GM12891 (cell line): Measurements from ENCODE around the gene THEM5.

Source experiments
- POLR2A ChIP-seq: IDR thresholded peaks from 2 replicates; pipeline ENCODE4 v1.6.1; 2011; ENCODE audit warnings: low read depth, low read length, control low read depth
- POLR2AphosphoS5 ChIP-seq: IDR thresholded peaks from 2 replicates; pipeline ENCODE4 v1.6.1; 2011; ENCODE audit warnings: low read depth, low read length, control low read depth

DNA sequence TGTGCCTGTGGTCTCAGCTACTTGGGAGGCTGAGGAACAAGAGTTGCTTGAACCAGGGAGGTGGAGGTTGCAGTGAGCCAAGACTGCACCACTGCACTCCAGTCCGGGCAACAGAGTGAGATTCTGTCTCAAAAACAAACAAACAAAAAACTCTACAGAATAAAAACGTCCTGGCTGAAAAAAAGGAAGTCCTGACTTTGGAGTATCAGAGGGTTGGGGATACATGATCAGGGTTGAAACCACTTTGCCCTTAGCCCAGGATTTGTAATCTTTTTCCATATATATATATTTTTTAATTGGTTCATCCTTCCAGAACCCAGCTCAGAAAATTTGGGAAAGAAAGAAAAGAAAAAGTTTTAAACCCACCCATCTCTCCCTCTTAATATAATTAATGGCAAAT lies 49.3 kb upstream of the THEM5 start:
- no peak for TF ChIP-seq POLR2A
- no peak for TF ChIP-seq POLR2AphosphoS5
